Measurements from ENCODE around the gene MUCL1. TPM values are rescaled to one million over a fixed set of nuclear protein-coding genes. Genes with fewer than 3 reads are reported as not detected.

The MUCL1 gene
- total RNA-seq, 1 experiment from 2014 or later = not detected

- Histone ChIP-seq H4K5ac (ENCODE audit: insufficient read length, low read depth, low read length) (no peak overlapping the region), H4K91ac (ENCODE audit: insufficient read length, low read depth, low read length) (no peak overlapping the region), H3K4me1 (ENCODE audit: insufficient read depth, low read length) (no peaks in the 10 kb centered on the region), H3K4ac (ENCODE audit: low read depth, low read length) (no peak overlapping the region), H2BK120ac (ENCODE audit: low read depth, low read length, poor library complexity, severe bottlenecking) (no peak overlapping the region), H2AK5ac (ENCODE audit: insufficient read length, low read length) (no peak overlapping the region), H2BK5ac (ENCODE audit: insufficient read length, low read length) (no peak overlapping the region), H3K56ac (ENCODE audit: insufficient read length, low read depth, low read length) (no peak overlapping the region), H4K8ac (replicated peaks; ENCODE audit: insufficient read length, low read depth, low read length) (no peak overlapping the region), H3T11ph (ENCODE audit: low read length) (no peak overlapping the region), H3K4me2 (ENCODE audit: insufficient read depth, insufficient read length, low read length) (no peak overlapping the region), H2AFZ (ENCODE audit: low read length) (no peak overlapping the region), H2BK12ac (ENCODE audit: insufficient read length, low read depth, low read length) (no peak overlapping the region), H3K9ac (ENCODE audit: extremely low read depth, insufficient read length, low read length) (no peak overlapping the region), H3K23me2 (ENCODE audit: insufficient read length, low read depth, low read length, poor library complexity, severe bottlenecking) (no peaks in the 10 kb centered on the region), H3K23ac (ENCODE audit: insufficient read length, low read depth, low read length) (no peak overlapping the region), H3K18ac (ENCODE audit: insufficient read length, low read depth, low read length) (no peak overlapping the region), H3K9me3 (ENCODE audit: control insufficient read depth, low read depth, low read length) (no peaks in the 10 kb centered on the region), H3K79me1 (ENCODE audit: insufficient read depth, low read depth, low read length, poor library complexity, severe bottlenecking) (no peaks in the 10 kb centered on the region), H3K14ac (ENCODE audit: insufficient read depth, low read length) (no peak overlapping the region), H4K20me1 (ENCODE audit: control insufficient read depth, insufficient read depth, insufficient read length) (no peaks in the 10 kb centered on the region), H3K27me3 (ENCODE audit: insufficient read depth, low read length) (no peaks in the 10 kb centered on the region), H2BK20ac (ENCODE audit: low read depth, low read length, poor library complexity, severe bottlenecking) (no peak overlapping the region), H2BK15ac (ENCODE audit: low read depth, low read length) (no peak overlapping the region), H3K27ac (ENCODE audit: insufficient read length, low read depth, low read length) (no peak overlapping the region), H3K79me2 (ENCODE audit: insufficient read depth, low read length) (no peaks in the 10 kb centered on the region)
- Mint-ChIP-seq H3K4me3 (no peak overlapping the region), H3K4me1 (no peaks in the 10 kb centered on the region), H3K36me3 (ENCODE audit: insufficient read depth in 1 of 3, low read depth in 3 of 3) (no peaks in the 10 kb centered on the region), H3K9me3 (no peaks in the 10 kb centered on the region), H3K27me3 (ENCODE audit: low read depth) (peaks cover 1% of the 10 kb centered on the region; the same call in 1 of the 2 replicates), H3K27ac (peak overlapping the region in 1 of 3 experiments; percentile 45; a peak in 2 of 7 replicates)
- no peak for DNase-seq
- TF ChIP-seq, protein P1, sequence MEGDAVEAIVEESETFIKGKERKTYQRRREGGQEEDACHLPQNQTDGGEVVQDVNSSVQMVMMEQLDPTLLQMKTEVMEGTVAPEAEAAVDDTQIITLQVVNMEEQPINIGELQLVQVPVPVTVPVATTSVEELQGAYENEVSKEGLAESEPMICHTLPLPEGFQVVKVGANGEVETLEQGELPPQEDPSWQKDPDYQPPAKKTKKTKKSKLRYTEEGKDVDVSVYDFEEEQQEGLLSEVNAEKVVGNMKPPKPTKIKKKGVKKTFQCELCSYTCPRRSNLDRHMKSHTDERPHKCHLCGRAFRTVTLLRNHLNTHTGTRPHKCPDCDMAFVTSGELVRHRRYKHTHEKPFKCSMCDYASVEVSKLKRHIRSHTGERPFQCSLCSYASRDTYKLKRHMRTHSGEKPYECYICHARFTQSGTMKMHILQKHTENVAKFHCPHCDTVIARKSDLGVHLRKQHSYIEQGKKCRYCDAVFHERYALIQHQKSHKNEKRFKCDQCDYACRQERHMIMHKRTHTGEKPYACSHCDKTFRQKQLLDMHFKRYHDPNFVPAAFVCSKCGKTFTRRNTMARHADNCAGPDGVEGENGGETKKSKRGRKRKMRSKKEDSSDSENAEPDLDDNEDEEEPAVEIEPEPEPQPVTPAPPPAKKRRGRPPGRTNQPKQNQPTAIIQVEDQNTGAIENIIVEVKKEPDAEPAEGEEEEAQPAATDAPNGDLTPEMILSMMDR (conservative IDR thresholded peaks at IDR 0.05) = no peak
Observed at GRCh38 chr12:54830199-54830598, 24.1 kb upstream of the MUCL1 start.
